Thoracic aorta (tissue), 2 donors: ENCODE measurements around the gene ATP1B2. TPM values are rescaled to one million over a fixed set of nuclear protein-coding genes. Genes with fewer than 3 reads are reported as not detected.

ENCODE experiments used
- ATAC-seq: fragments of 150-250 bp; one replicate; pipeline ENCODE4 v1.8.0; 2017; ENCODE audit warnings: low read depth; ENCODE audit not compliant: insufficient number of reproducible peaks, low FRiP score
- DNase-seq: peaks from one replicate; pipeline ENCODE4 v3.0.0-alpha.2; 2020; ENCODE audit warnings: low spot score
- H3K27ac ChIP-seq, 2 donors: fragments of 200-600 bp; sonication (generic); 1 replicate in 1 of 2; 2 replicates in 1 of 2; pipeline ENCODE4 v1.5.1; 2016; ENCODE audit warnings: mild to moderate bottlenecking in 2 of 2, moderate library complexity in 2 of 2
- H3K27me3 ChIP-seq: fragments of 200-600 bp; sonication (generic); replicated peaks from 2 replicates; pipeline ENCODE4 v1.6.0; 2016; ENCODE audit warnings: mild to moderate bottlenecking; ENCODE audit not compliant: insufficient read depth
- H3K36me3 ChIP-seq: fragments of 200-600 bp; sonication (generic); one replicate; pipeline ENCODE4 v1.5.1; 2016
- H3K4me1 ChIP-seq, 2 donors: fragments of 200-600 bp; sonication (generic); 1 replicate in 1 of 2; 2 replicates in 1 of 2; pipeline versions ENCODE4 v1.5.1 to v1.6.0; 2016; ENCODE audit warnings: low read depth in 2 of 2, mild to moderate bottlenecking in 1 of 2; ENCODE audit not compliant: control insufficient read depth in 1 of 2
- H3K4me3 ChIP-seq: fragments of 200-600 bp; sonication (generic); 2 replicates; pipeline ENCODE4 v1.5.1; 2016; ENCODE audit warnings: mild to moderate bottlenecking
- H3K9me3 ChIP-seq: fragments of 200-600 bp; sonication (generic); 2 replicates; pipeline ENCODE4 v1.5.1; 2016
- CTCF ChIP-seq: fragments of 200-600 bp; sonication (generic); IDR thresholded peaks from one replicate; pipeline ENCODE4 v1.5.1; 2019; ENCODE audit warnings: antibody characterized with exemption
- total RNA-seq, 2 donors: library from RNA; depleted of rRNA; stranded (reverse); fragments of >200 nt; gene quantifications; one replicate each; pipeline versions ENCODE4 v1.1.0 to v1.2.3, GENCODE V29; 2016

ATP1B2 gene
- total RNA-seq, 2 donors from 2014 or later, result 1.1 to 1.4 TPM

DNA sequence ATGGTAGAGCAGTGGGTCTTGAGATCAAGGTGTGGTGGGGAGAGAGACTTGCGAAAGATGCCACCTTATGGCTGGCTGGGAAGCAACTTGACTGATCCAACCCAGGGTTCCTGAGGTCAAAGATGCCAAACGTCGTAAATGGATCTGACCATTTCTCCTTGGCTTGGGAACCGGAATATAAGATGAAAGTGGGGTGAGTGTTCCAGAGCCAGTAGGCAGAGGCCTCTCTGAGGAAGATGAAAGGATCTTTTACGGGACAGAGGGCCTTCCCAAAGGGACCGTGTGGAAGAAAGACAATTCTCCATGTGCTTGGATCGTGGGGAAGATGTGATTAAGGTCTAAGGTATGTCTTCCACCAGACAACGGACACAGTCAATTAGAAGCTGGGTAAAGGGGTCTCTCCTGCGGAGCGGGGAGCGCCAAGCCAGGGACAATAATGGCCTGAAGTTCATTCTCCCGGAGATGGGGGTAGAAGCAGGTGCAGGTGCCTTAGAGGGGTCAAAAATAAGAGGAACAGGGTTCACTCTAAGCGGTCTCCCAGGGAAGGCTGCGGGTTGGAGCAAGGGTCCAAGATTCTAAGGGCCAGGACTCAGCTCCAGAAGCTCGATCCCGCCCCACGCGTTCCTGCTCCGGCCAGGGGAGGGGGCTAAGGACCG lies 36.8 kb upstream of the ATP1B2 start:
- H3K36me3 ChIP-seq, result peaks cover 4% of the 10 kb centered on the region
- no peaks in the 10 kb centered on the region for H3K27me3 ChIP-seq
- DNase-seq (no peak), ATAC-seq (no peak)
- TF ChIP-seq CTCF, result no peak
- H3K27ac ChIP-seq, result peak overlapping the region; percentile 76 to 84
- H3K4me3 ChIP-seq, result peak overlapping the region; percentile 92
- no peaks in the 10 kb centered on the region for H3K9me3 ChIP-seq
- H3K4me1 ChIP-seq, result peaks cover 18 to 38% of the 10 kb centered on the region in 2 donors

- Histone ChIP-seq H3K27ac (peak within 1 kb of the TSS; percentile 76 to 84), H3K4me1 (peaks cover 15 to 38% of the 10 kb centered on the region in 2 donors)
- TF ChIP-seq CTCF, result peak; percentile 33
Measured at GRCh38 chr17:7614425-7615264, 36.1 kb upstream of the ATP1B2 start, which contains the start of gene FXR2. FXR2 (minus strand) TSS chr17:7614897; CDS start chr17:7614532, 365 bp downstream.

DNA sequence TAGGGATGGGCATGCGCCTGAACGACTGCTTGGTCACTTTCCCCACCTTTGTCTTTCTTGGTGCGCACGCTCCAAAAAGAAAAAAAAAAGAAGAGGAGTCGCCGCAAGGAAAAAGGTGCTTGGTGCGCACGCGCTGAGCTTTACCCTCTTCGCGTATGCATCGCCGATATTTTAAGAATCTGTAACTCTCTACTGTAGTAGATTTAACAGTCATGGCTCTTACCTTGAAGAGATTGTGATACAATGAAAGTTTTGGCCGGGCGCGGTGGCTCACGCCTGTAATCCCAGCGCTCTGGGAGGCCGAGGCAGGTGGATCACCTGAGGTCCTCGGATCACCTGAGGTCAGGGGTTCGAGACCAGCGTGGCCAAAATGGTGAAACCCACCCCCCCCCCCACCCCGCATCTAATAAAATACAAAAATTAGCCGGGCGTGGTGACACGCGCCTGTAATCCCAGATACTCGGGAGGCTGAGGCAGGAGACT lies 35.4 kb upstream of the ATP1B2 start:
- peak overlapping the region; percentile 73 to 84 for H3K27ac ChIP-seq
- ATAC-seq (no peak), DNase-seq (no peak)
- H3K4me3 ChIP-seq, result peak overlapping the region; percentile 92
- H3K36me3 ChIP-seq, result peaks cover 4% of the 10 kb centered on the region
- no peaks in the 10 kb centered on the region for H3K27me3 ChIP-seq
- no peak for TF ChIP-seq CTCF
- H3K9me3 ChIP-seq, result no peaks in the 10 kb centered on the region
- peaks cover 15 to 38% of the 10 kb centered on the region in 2 donors for H3K4me1 ChIP-seq

More at GRCh38 chr17:7614425-7615264, 36.1 kb upstream of the ATP1B2 start, which contains the start of gene FXR2:
- DNase-seq, result peak; percentile 98
- Histone ChIP-seq H3K27me3 (no peaks in the 10 kb centered on the region), H3K4me3 (peak within 1 kb of the TSS; percentile 92), H3K9me3 (no peaks in the 10 kb centered on the region), H3K36me3 (peaks cover 4% of the 10 kb centered on the region)
- ATAC-seq, result peak; percentile 98

DNA sequence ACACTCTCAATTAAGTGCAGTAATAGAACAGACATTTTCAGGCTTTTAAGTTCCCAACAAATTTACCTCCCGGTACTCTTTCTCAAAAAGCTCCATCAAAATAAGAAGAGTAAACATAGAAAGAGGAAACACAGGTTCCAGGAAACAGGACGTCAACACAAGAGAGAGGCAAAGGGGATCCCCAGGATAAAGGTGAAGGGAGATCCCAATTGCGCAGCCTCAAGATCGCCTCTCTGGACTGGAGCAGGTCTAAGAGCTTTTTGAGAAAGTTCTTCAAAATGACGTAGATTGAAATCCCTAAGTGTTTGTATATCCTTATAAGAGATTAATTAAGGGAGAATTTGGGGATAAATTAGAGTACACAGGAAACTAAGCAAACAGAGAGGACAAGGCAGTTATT lies 32.1 kb upstream of the ATP1B2 start:
- no peak for DNase-seq
- Histone ChIP-seq H3K4me3 (no peak overlapping the region), H3K9me3 (no peaks in the 10 kb centered on the region), H3K27ac (no peak overlapping the region), H3K4me1 (peaks cover 0 to 6% of the 10 kb centered on the region in 2 donors), H3K36me3 (no peaks in the 10 kb centered on the region), H3K27me3 (no peaks in the 10 kb centered on the region)
- ATAC-seq, result no peak
- no peak for TF ChIP-seq CTCF

DNA sequence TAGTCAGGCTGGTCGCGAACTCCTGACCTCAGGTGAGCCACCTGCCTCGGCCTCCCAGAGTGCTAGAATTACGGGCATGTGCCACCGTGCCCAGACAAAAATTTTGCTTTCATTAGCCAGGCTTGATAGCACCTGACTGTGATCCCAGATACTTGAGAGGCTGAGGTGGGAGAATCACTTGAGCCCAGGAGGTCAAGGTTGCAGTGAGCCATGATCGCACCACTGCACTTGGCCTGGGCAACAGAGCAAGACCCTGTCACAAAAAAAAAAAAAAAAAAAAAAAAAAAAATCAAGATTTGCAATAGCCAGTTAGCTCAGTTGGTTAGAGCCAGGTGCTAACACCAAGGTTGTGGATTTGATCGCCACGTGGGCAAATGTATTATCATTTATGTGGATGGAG lies 29.9 kb upstream of the ATP1B2 start:
- DNase-seq, result no peak
- H3K27me3 ChIP-seq, result no peaks in the 10 kb centered on the region
- no peak for TF ChIP-seq CTCF
- no peak for ATAC-seq
- H3K4me1 ChIP-seq, result no peaks in the 10 kb centered on the region
- no peaks in the 10 kb centered on the region for H3K9me3 ChIP-seq
- no peak overlapping the region for H3K27ac ChIP-seq
- no peak overlapping the region for H3K4me3 ChIP-seq
- no peaks in the 10 kb centered on the region for H3K36me3 ChIP-seq
